Left lung (tissue), 10 donors: ENCODE data around the gene BLOC1S4. TPM values are rescaled to one million over a fixed set of nuclear protein-coding genes. Genes with fewer than 3 reads are reported as not detected.

Experiments used
- ATAC-seq: fragments of 200-7000 bp; cut with Tn5 transposase; one replicate; pipeline ENCODE4 v1.9.1; 2020; ENCODE audit warnings: moderate library complexity
- DNase-seq, 4 donors: peaks; one replicate each; pipeline ENCODE4 v3.0.0-alpha.2; 2013 to 2020
- H3K27ac ChIP-seq, 2 donors: fragments of 200-600 bp; sonication (generic) in 1 of 2; one replicate each; pipeline versions ENCODE4 v1.5.0 to v1.8.0; 2020 to 2021
- H3K27me3 ChIP-seq, 2 donors: fragments of 200-600 bp; sonication (generic) in 1 of 2; one replicate each; pipeline versions ENCODE4 v1.5.0 to v1.8.0; 2020 to 2021
- H3K36me3 ChIP-seq, 2 donors: fragments of 200-600 bp; sonication (generic) in 1 of 2; one replicate each; pipeline versions ENCODE4 v1.5.0 to v1.8.0; 2020 to 2021
- H3K4me1 ChIP-seq, 2 donors: fragments of 200-600 bp; one replicate each; pipeline ENCODE4 v1.8.0; 2021
- H3K4me3 ChIP-seq, 2 donors: fragments of 200-600 bp; sonication (generic) in 1 of 2; one replicate each; pipeline versions ENCODE4 v1.5.0 to v1.8.0; 2020 to 2021; ENCODE audit warnings: mild to moderate bottlenecking in 1 of 2
- H3K9me3 ChIP-seq, 2 donors: fragments of 200-600 bp; sonication (generic) in 1 of 2; one replicate each; pipeline versions ENCODE4 v1.5.0 to v1.8.0; 2020 to 2021
- CTCF ChIP-seq, 2 donors: fragments of 200-600 bp; sonication (generic) in 1 of 2; IDR thresholded peaks; one replicate each; pipeline versions ENCODE4 v1.5.0 to v1.8.0; 2021; ENCODE audit warnings: antibody characterized with exemption in 2 of 2
- intact Hi-C, 2 donors: fragments of 100-400 bp; cut with DNase I; formaldehyde crosslinking; loops; one replicate each; pipeline versions ENCODE4 v1.11.2 to v1.14.2; 2022
- polyA plus RNA-seq, 6 donors: library from polyadenylated mRNA; unstranded; fragments of 120-200 nt; gene quantifications; one replicate each; pipeline ENCODE4 v1.2.1, GENCODE V29; 2013; ENCODE audit not compliant: insufficient read length in 6 of 6
- total RNA-seq, 2 donors: library from RNA; stranded (reverse); fragmentation: NEBNext Ultra II Directional; extraction: Animal tissue kit (Norgen Biotek cat#: 25700); gene quantifications; one replicate each; pipeline ENCODE4 v1.2.1, GENCODE V29; 2021
- donor health status: DM: no; HTN: yes; CAD: no.
- donor health status: DM: no; HTN: no; CAD: no.

The BLOC1S4 gene
- total and polyA plus RNA-seq, 8 donors, result 9.0 to 12.8 (median 10.9) TPM

- no peaks in the 10 kb centered on the region for H3K36me3 ChIP-seq
- no peaks in the 10 kb centered on the region for H3K9me3 ChIP-seq
- no peak for DNase-seq
- H3K4me3 ChIP-seq, result no peak overlapping the region
- ATAC-seq, result no peak
- intact Hi-C loops, result no loop called here
- TF ChIP-seq CTCF (IDR thresholded peaks at IDR 0.05), result no peak
- H3K27me3 ChIP-seq, result peaks cover 0 to 5% of the 10 kb centered on the region in 2 donors
- no peak overlapping the region for H3K27ac ChIP-seq
- peaks cover 0 to 13% of the 10 kb centered on the region in 2 donors for H3K4me1 ChIP-seq
Measured at GRCh38 chr4:6765703-6766102, 49.7 kb downstream of the BLOC1S4 start.

Other genes with a start within 250 kb of the BLOC1S4 start
- under 1 TPM in 1 of 2 donors, not detected in 1; 0.35 TPM for gene PPP2R2C, start 243.6 kb upstream of the BLOC1S4 start, total RNA-seq
- gene PPP2R2C, start 243.6 kb upstream of the BLOC1S4 start, polyA plus RNA-seq, result under 1 TPM; 0.29 to 0.50 (median 0.43) TPM
- 10 to 100 TPM; 27.3 to 38.3 TPM for gene MAN2B2, start 141.0 kb upstream of the BLOC1S4 start, total RNA-seq
- gene MAN2B2, start 141.0 kb upstream of the BLOC1S4 start, polyA plus RNA-seq, result 10 to 100 TPM; 14.2 to 18.1 (median 16.1) TPM
- gene MRFAP1, start 75.5 kb upstream of the BLOC1S4 start, total RNA-seq, result 100 to 1,000 TPM; 256 to 273 TPM
- gene MRFAP1, start 75.5 kb upstream of the BLOC1S4 start, polyA plus RNA-seq, result 100 to 1,000 TPM; 346 to 399 (median 384) TPM
- 10 to 100 TPM in 1 of 2 donors, 1 to 10 TPM in 1; 5.9 to 85.0 TPM for gene S100P, start 22.3 kb upstream of the BLOC1S4 start, total RNA-seq
- gene S100P, start 22.3 kb upstream of the BLOC1S4 start, polyA plus RNA-seq, result 1 to 10 TPM; 2.3 to 6.0 (median 4.2) TPM
- gene MRFAP1L1, start 6.3 kb upstream of the BLOC1S4 start, total RNA-seq, result 10 to 100 TPM; 43.3 to 46.2 TPM
- gene MRFAP1L1, start 6.3 kb upstream of the BLOC1S4 start, polyA plus RNA-seq, result 100 to 1,000 TPM; 102 to 125 (median 114) TPM
- gene KIAA0232, start 66.6 kb downstream of the BLOC1S4 start, total RNA-seq, result 10 to 100 TPM; 24.3 to 28.6 TPM
- 10 to 100 TPM; 27.6 to 34.3 (median 30.2) TPM for gene KIAA0232, start 66.6 kb downstream of the BLOC1S4 start, polyA plus RNA-seq
- 10 to 100 TPM; 45.6 to 73.4 TPM for gene TBC1D14, start 193.7 kb downstream of the BLOC1S4 start, total RNA-seq
- gene TBC1D14, start 193.7 kb downstream of the BLOC1S4 start, polyA plus RNA-seq, result 10 to 100 TPM; 39.2 to 47.1 (median 44.2) TPM